ENCODE data around the gene ELANE. TPM values are rescaled to one million over a fixed set of nuclear protein-coding genes. Genes with fewer than 3 reads are reported as not detected.

ELANE gene
- 0.66 TPM in 1 of 2 replicates, not detected in the other for total RNA-seq

GRCh38 chr19:852136-853013 is at the start of gene ELANE:
Gene ELANE (plus strand): TSS chr19:852303. CDS start chr19:852329, 26 bp downstream.

GRCh38 chr19:821825-822503 is 30.1 kb upstream of the ELANE start, which contains the start of gene PLPPR3:
Gene PLPPR3 (minus strand): TSS chr19:821955. CDS start chr19:821559, 396 bp downstream.

GRCh38 chr19:827710-828321 is 24.3 kb upstream of the ELANE start, which contains the start of gene AZU1:
Gene AZU1 (plus strand): TSS chr19:827837. CDS start chr19:827847, 10 bp downstream.

GRCh38 chr19:840519-841206 is 11.4 kb upstream of the ELANE start, which contains the start of gene PRTN3:
Gene PRTN3 (plus strand): TSS chr19:840999. CDS start chr19:841009, 10 bp downstream.

GRCh38 chr19:858868-859843 is 7.1 kb downstream of the ELANE start, which contains the start of gene CFD:
Gene CFD (plus strand): TSS chr19:859664. CDS start chr19:859690, 26 bp downstream.

GRCh38 chr19:892894-893689 is 41.0 kb downstream of the ELANE start, which contains the start of the genes MED16 and RNU6-9:
Gene MED16 (minus strand): TSS chr19:893187. CDS start chr19:891131, 2,056 bp downstream.
Gene RNU6-9 (plus strand): TSS chr19:893484.

Other genes starting within 250 kb of the ELANE start
- 20.7 and 29.3 TPM in 2 replicates for gene POLRMT, start 218.8 kb upstream of the ELANE start, total RNA-seq
- 0.15 TPM in 1 of 2 replicates, not detected in the other for gene FGF22, start 212.4 kb upstream of the ELANE start, total RNA-seq
- gene RNF126, start 189.1 kb upstream of the ELANE start, total RNA-seq: 21.5 and 24.1 TPM in 2 replicates
- 15.9 and 77.4 TPM in 2 replicates for gene FSTL3, start 175.9 kb upstream of the ELANE start, total RNA-seq
- gene PRSS57, start 156.9 kb upstream of the ELANE start, total RNA-seq: 0.17 TPM in 1 of 2 replicates, not detected in the other
- gene PALM, start 143.4 kb upstream of the ELANE start, total RNA-seq: 3.9 and 41.4 TPM in 2 replicates
- under 0.01 and 0.17 TPM in 2 replicates for gene MISP, start 101.2 kb upstream of the ELANE start, total RNA-seq
- 72.0 and 99.4 TPM in 2 replicates for gene PTBP1, start 54.9 kb upstream of the ELANE start, total RNA-seq
- gene PLPPR3, start 30.3 kb upstream of the ELANE start, total RNA-seq: 0.15 and 2.5 TPM in 2 replicates
- under 0.01 TPM in 1 of 2 replicates, not detected in the other for gene AZU1, start 24.5 kb upstream of the ELANE start, total RNA-seq
- not detected in 2 replicates for gene PRTN3, start 11.3 kb upstream of the ELANE start, total RNA-seq
- 38.5 and 194 TPM in 2 replicates for gene CFD, start 7.4 kb downstream of the ELANE start, total RNA-seq
- gene MED16, start 40.9 kb downstream of the ELANE start, total RNA-seq: 45.8 and 46.6 TPM in 2 replicates
- gene RNU6-9, start 41.2 kb downstream of the ELANE start, total RNA-seq: not detected in 2 replicates
- 16.6 and 23.3 TPM in 2 replicates for gene R3HDM4, start 60.9 kb downstream of the ELANE start, total RNA-seq
- not detected in 2 replicates for gene KISS1R, start 65.0 kb downstream of the ELANE start, total RNA-seq
- gene ARID3A, start 73.7 kb downstream of the ELANE start, total RNA-seq: 9.2 and 21.7 TPM in 2 replicates
- gene WDR18, start 132.0 kb downstream of the ELANE start, total RNA-seq: 45.3 and 69.4 TPM in 2 replicates
- 0.58 and 2.3 TPM in 2 replicates for gene GRIN3B, start 148.1 kb downstream of the ELANE start, total RNA-seq
- gene TMEM259, start 168.8 kb downstream of the ELANE start, total RNA-seq: 64.1 and 101 TPM in 2 replicates
- gene RNU6-2, start 169.2 kb downstream of the ELANE start, total RNA-seq: not detected in 2 replicates
- 186 and 319 TPM in 2 replicates for gene CNN2, start 174.3 kb downstream of the ELANE start, total RNA-seq
- 6.0 and 7.9 TPM in 2 replicates for gene ABCA7, start 187.8 kb downstream of the ELANE start, total RNA-seq
- 1.7 and 4.0 TPM in 2 replicates for gene ARHGAP45, start 214.9 kb downstream of the ELANE start, total RNA-seq
- gene POLR2E, start 243.1 kb downstream of the ELANE start, total RNA-seq: 135 and 143 TPM in 2 replicates

Measured in smooth muscle cell of trachea (primary cell).